Measurements from ENCODE around the gene PRKCH. TPM values are rescaled to one million over a fixed set of nuclear protein-coding genes. Genes with fewer than 3 reads are reported as not detected.

Gene PRKCH
- total RNA-seq, 1 donor from 2014 or later = 145 TPM

DNA sequence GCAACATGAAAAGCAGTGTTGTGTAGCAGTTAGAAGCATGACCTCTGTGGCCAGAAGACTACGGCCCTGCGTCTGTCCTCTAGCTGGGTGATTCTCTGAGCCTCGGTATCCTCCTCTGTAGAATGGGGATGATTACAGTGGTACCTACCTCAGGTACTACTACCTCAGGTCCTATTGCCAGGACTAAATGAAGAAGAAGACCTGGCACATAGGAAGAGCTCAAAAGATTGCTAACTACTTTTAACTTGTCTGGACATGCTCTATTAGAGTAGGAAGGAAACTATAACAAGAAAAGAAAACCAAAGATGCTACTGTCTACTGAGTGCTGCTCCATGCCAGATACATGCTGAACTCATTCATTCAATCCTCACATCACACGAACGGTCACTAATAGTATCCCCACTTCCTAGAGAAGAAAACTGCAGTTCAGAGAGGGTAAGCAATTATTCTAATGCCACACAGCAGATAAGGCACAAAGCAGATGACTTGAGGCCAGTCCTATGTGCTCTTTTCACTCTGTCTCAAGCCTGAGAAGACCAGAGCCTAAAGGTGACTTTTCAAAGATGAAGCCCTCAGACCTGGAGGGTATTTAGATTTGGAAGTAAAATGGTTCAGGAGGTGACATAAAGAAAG lies 265.8 kb downstream of the PRKCH start:
- Mint-ChIP-seq H3K27me3 (ENCODE audit: insufficient read depth) (no peaks in the 10 kb centered on the region), H3K4me3 (no peak overlapping the region), H3K9me3 (peaks cover under 1% of the 10 kb centered on the region), H3K4me1 (ENCODE audit: low read depth) (peaks cover 43% of the 10 kb centered on the region), H3K36me3 (ENCODE audit: low read depth) (peaks cover under 1% of the 10 kb centered on the region), H3K27ac (no peak overlapping the region)
- intact Hi-C loops (cut with micrococcal nuclease) = no loop called here
- DNase-seq (ENCODE audit: low spot score) = no peak

GRCh38 chr14:61588419-61588901 lies 267.1 kb downstream of the PRKCH start:
- peaks cover 5% of the 10 kb centered on the region for H3K9me3 Mint-ChIP-seq
- intact Hi-C loops (cut with micrococcal nuclease) = no loop called here
- H3K36me3 Mint-ChIP-seq (ENCODE audit: low read depth) = peaks cover 5% of the 10 kb centered on the region
- no peaks in the 10 kb centered on the region for H3K27me3 Mint-ChIP-seq (ENCODE audit: insufficient read depth)
- H3K4me3 Mint-ChIP-seq = no peak overlapping the region
- DNase-seq (ENCODE audit: low spot score) = no peak
- H3K4me1 Mint-ChIP-seq (ENCODE audit: low read depth) = peaks cover 56% of the 10 kb centered on the region
- H3K27ac Mint-ChIP-seq = no peak overlapping the region

- Mint-ChIP-seq H3K27me3 (ENCODE audit: insufficient read depth) (no peaks in the 10 kb centered on the region), H3K4me3 (no peak overlapping the region), H3K36me3 (ENCODE audit: low read depth) (peaks cover 5% of the 10 kb centered on the region), H3K27ac (no peak overlapping the region), H3K4me1 (ENCODE audit: low read depth) (peaks cover 65% of the 10 kb centered on the region), H3K9me3 (peaks cover 5% of the 10 kb centered on the region)
- intact Hi-C loops (cut with micrococcal nuclease) = no loop called here
- no peak for DNase-seq (ENCODE audit: low spot score)
These were observed 268.6 kb downstream of the PRKCH start for GRCh38 chr14:61589691-61590581.

- Mint-ChIP-seq H3K27ac (no peak overlapping the region), H3K36me3 (ENCODE audit: low read depth) (peaks cover 5% of the 10 kb centered on the region), H3K4me3 (no peak overlapping the region), H3K9me3 (peaks cover 5% of the 10 kb centered on the region), H3K27me3 (ENCODE audit: insufficient read depth) (no peaks in the 10 kb centered on the region), H3K4me1 (ENCODE audit: low read depth) (peaks cover 75% of the 10 kb centered on the region)
- DNase-seq (ENCODE audit: low spot score) = no peak
- intact Hi-C loops (cut with micrococcal nuclease) = no loop called here
These were observed 270.5 kb downstream of the PRKCH start for GRCh38 chr14:61591862-61592261.

DNA sequence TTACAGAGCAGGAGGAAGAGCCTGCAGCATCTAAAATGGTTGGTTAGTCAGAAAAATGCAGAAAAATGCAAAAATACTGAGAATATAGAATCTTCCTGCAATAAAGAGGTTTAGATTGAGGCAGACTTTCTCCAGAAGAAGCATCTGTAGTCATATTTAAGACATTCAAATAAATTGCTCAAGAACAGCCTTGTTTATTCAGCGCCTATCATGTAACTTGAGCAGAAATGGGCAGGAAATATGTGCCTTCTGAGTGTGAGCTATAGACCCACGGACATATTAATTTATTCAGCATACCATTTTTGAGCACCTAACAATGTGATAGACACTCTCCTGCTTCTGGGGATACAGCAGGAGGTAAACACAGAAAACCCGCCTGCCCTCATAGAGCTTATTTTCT lies 272.0 kb downstream of the PRKCH start:
- no peak for DNase-seq (ENCODE audit: low spot score)
- no peaks in the 10 kb centered on the region for H3K27me3 Mint-ChIP-seq (ENCODE audit: insufficient read depth)
- peaks cover 5% of the 10 kb centered on the region for H3K9me3 Mint-ChIP-seq
- peaks cover 78% of the 10 kb centered on the region for H3K4me1 Mint-ChIP-seq (ENCODE audit: low read depth)
- no peak overlapping the region for H3K4me3 Mint-ChIP-seq
- peaks cover 5% of the 10 kb centered on the region for H3K36me3 Mint-ChIP-seq (ENCODE audit: low read depth)
- H3K27ac Mint-ChIP-seq = no peak overlapping the region
- intact Hi-C loops (cut with micrococcal nuclease) = no loop called here

DNA sequence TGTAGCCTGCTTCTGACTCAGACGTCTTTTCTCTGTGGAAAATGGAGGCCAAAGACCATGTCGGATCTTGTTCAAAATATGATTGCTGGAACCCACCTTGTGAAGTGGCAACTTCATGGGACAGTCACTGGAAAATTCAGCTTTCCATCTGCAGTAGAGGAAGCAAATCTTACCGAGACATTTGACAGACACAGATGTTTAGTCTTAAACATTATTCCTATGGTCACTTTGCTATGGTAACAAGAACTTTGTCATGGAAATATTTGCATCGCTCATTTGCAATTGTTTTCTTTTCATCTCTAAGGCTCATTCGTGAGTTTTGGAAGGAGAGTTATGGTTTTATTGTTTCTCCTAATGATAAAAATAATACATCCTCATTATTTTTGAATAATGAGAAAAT lies 275.6 kb downstream of the PRKCH start:
- peaks cover 73% of the 10 kb centered on the region for H3K4me1 Mint-ChIP-seq (ENCODE audit: low read depth)
- DNase-seq (ENCODE audit: low spot score) = no peak
- no peaks in the 10 kb centered on the region for H3K27me3 Mint-ChIP-seq (ENCODE audit: insufficient read depth)
- intact Hi-C loops (cut with micrococcal nuclease) = loop anchor here (5.0 kb wide), 1 partner anchor 35 kb away; no protein-coding TSS in a partner anchor
- peaks cover 5% of the 10 kb centered on the region for H3K9me3 Mint-ChIP-seq
- peak overlapping the region; percentile 60 for H3K27ac Mint-ChIP-seq
- no peak overlapping the region for H3K4me3 Mint-ChIP-seq
- peaks cover 6% of the 10 kb centered on the region for H3K36me3 Mint-ChIP-seq (ENCODE audit: low read depth)

GRCh38 chr14:61598980-61599379 lies 277.6 kb downstream of the PRKCH start:
- H3K36me3 Mint-ChIP-seq (ENCODE audit: low read depth) = peaks cover 1% of the 10 kb centered on the region
- H3K9me3 Mint-ChIP-seq = no peaks in the 10 kb centered on the region
- peak overlapping the region; percentile 85 for H3K27ac Mint-ChIP-seq
- intact Hi-C loops (cut with micrococcal nuclease) = loop anchor here (5.0 kb wide), 1 partner anchor 37 kb away; no protein-coding TSS in a partner anchor
- no peaks in the 10 kb centered on the region for H3K27me3 Mint-ChIP-seq (ENCODE audit: insufficient read depth)
- peaks cover 73% of the 10 kb centered on the region for H3K4me1 Mint-ChIP-seq (ENCODE audit: low read depth)
- peak; percentile 34 for DNase-seq (ENCODE audit: low spot score)
- peak overlapping the region; percentile 45 for H3K4me3 Mint-ChIP-seq

- H3K4me3 Mint-ChIP-seq = no peak overlapping the region
- intact Hi-C loops (cut with micrococcal nuclease) = loop anchor here (5.0 kb wide), 2 partner anchors 38 to 42 kb away; no protein-coding TSS in a partner anchor
- H3K4me1 Mint-ChIP-seq (ENCODE audit: low read depth) = peaks cover 64% of the 10 kb centered on the region
- H3K27me3 Mint-ChIP-seq (ENCODE audit: insufficient read depth) = no peaks in the 10 kb centered on the region
- H3K36me3 Mint-ChIP-seq (ENCODE audit: low read depth) = peaks cover 1% of the 10 kb centered on the region
- H3K27ac Mint-ChIP-seq = no peak overlapping the region
- H3K9me3 Mint-ChIP-seq = peaks cover 2% of the 10 kb centered on the region
- no peak for DNase-seq (ENCODE audit: low spot score)
These were observed 278.6 kb downstream of the PRKCH start for GRCh38 chr14:61599942-61600341.

Other genes with a start within 250 kb of the PRKCH start
- gene TMEM30B, start 40.2 kb upstream of the PRKCH start, total RNA-seq = 0.26 and 0.56 TPM in 2 replicates